ENCODE data around the gene C2orf69.

C2orf69 gene

DNA sequence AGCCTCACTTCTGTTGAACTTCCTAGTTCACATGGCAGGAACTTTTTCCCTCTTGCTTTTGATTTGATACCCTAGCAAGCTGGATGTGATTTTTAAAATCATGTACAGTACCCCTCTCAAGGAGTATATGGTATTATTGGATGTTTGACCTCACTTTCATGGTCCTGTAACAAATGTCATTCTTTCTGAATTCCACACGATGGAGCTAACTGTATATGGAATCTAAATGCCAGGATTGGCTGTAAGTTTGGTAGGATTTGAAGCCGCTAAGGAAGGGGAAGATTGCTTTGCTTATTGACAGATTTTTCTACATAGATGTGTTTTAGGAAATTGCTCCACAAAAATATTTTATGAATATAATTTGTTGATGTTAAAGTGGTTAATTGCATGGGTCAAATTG lies 62.6 kb downstream of the C2orf69 start:
- DNase-seq = no peak

DNA sequence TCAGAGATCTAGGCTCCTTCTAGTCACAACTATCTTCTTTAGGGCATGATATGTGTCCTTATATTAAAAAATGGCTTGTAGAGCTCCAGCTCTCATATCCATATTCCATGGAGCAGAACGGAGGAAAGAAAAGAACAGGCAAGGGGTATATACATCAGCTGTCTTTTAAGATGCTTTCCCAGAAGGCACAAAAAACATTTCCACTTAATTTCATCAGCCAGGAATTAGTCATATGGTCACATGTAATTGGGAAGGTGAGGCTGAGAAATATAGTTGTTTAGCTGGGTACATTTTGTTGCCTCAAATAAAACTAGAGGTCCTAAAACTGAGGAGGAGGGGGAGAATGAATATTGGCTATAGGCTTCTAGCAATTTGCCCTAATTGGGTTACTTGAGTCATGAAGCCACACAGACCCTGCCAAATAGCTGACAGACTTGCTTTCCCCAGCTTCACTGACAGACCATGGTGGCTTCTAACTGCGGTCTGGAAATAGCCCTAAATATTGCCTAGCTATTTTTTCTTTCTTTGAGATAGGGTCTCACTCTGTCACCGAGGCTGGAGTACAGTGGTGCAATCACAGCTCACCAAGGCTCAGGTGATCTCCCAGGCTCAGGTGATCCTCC lies 64.3 kb downstream of the C2orf69 start:
- DNase-seq = no peak

Measured in CD4-positive, alpha-beta T cell treated with Interleukin-17A for 1 hour (primary cell).